ENCODE data around the gene ZNF512B. TPM values are rescaled to one million over a fixed set of nuclear protein-coding genes. Genes with fewer than 3 reads are reported as not detected.
A peak's percentile ranks its signal among the peaks of the same experiment; 100 is the strongest.

Gene ZNF512B
- total and polyA plus RNA-seq, 9 donors = 2.5 to 24.7 (median 20.2) TPM

GRCh38 chr20:63950701-63951397 is 18.9 kb downstream of the ZNF512B start:
- no peak overlapping the region for H3K4me3 ChIP-seq
- WGBS, 3 donors = 35 to 39% (median 37%) methylated on average over 13 to 20 of the region's 20 CpGs

GRCh38 chr20:63947638-63948456 is 21.9 kb downstream of the ZNF512B start:
- TF ChIP-seq POLR2A (IDR thresholded peaks at IDR 0.05) (no peak), CTCF (IDR thresholded peaks at IDR 0.05) (no peak), EP300 (IDR thresholded peaks at IDR 0.05) (no peak)
- Histone ChIP-seq H3K4me1 (ENCODE audit: insufficient read depth) (peaks cover 25% of the 10 kb centered on the region), H3K4me3 (no peak overlapping the region), H3K36me3 (no peaks in the 10 kb centered on the region), H3K9me3 (no peaks in the 10 kb centered on the region), H3K27me3 (no peaks in the 10 kb centered on the region), H3K27ac (peak overlapping the region in 1 of 2 donors; percentile 89)
- intact Hi-C loops (cut with DNase I) = no loop called here
- 29 to 38% (median 30%) methylated on average over 26 to 27 of the region's 27 CpGs for WGBS, 3 donors
- peak in 2 of 5 donors; percentile 59 to 65 for DNase-seq

More at GRCh38 chr20:63950701-63951397, 18.9 kb downstream of the ZNF512B start:
- DNase-seq = peak in 2 of 5 donors; percentile 56 to 58
- H3K9me3 ChIP-seq = no peaks in the 10 kb centered on the region
- no peaks in the 10 kb centered on the region for H3K27me3 ChIP-seq
- H3K27ac ChIP-seq = peak overlapping the region; percentile 70 to 89
- H3K4me1 ChIP-seq (ENCODE audit: insufficient read depth) = peaks cover 40% of the 10 kb centered on the region
- intact Hi-C loops (cut with DNase I) = no loop called here
- no peak for TF ChIP-seq EP300 (IDR thresholded peaks at IDR 0.05)
- TF ChIP-seq POLR2A (IDR thresholded peaks at IDR 0.05) = no peak
- no peak for TF ChIP-seq CTCF (IDR thresholded peaks at IDR 0.05)
- H3K36me3 ChIP-seq = no peaks in the 10 kb centered on the region

GRCh38 chr20:63946986-63947637 is 22.6 kb downstream of the ZNF512B start:
- H3K4me1 ChIP-seq (ENCODE audit: insufficient read depth) = peaks cover 19% of the 10 kb centered on the region
- 83 to 85% (median 85%) methylated on average over 15 of the region's 15 CpGs for WGBS, 3 donors
- intact Hi-C loops (cut with DNase I) = no loop called here
- H3K4me3 ChIP-seq = no peak overlapping the region
- no peaks in the 10 kb centered on the region for H3K9me3 ChIP-seq
- DNase-seq = peak in 3 of 5 donors; percentile 16 to 45 (median 33)
- H3K27ac ChIP-seq = no peak overlapping the region
- H3K27me3 ChIP-seq = no peaks in the 10 kb centered on the region
- no peaks in the 10 kb centered on the region for H3K36me3 ChIP-seq
- TF ChIP-seq CTCF (IDR thresholded peaks at IDR 0.05) = no peak
- TF ChIP-seq POLR2A (IDR thresholded peaks at IDR 0.05) = no peak
- TF ChIP-seq EP300 (IDR thresholded peaks at IDR 0.05) = no peak

All from ovary (tissue), 9 donors.